OCI-M2 (cell line): ENCODE results near the gene LRRTM4.

Source experiments
- DNase-seq: peaks from one replicate; lab custom pipeline; 2025; ENCODE audit not compliant: unreplicated experiment; lab: John Stamatoyannopoulos, UW

LRRTM4 gene

DNA sequence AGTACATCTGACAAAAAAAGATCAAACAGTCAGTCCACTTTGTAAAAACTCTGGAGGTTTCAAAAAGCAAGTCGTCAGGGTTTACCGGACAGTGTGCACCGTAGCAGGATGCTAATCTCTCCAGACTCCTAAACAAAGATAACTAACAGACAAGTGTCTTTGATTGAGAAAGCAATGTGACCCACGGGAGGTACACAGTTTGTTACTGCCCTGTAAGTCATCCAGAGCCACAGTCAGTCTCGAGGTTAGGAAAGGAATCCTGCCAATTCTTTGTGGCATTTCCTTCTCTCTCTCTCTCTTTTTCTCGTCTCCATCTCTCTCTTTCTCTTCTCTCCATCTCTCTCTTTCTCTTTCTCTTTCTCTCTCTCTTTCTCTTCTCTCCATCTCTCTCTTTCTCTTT, 42.8 kb downstream of the LRRTM4 start:
- DNase-seq: no peak

DNA sequence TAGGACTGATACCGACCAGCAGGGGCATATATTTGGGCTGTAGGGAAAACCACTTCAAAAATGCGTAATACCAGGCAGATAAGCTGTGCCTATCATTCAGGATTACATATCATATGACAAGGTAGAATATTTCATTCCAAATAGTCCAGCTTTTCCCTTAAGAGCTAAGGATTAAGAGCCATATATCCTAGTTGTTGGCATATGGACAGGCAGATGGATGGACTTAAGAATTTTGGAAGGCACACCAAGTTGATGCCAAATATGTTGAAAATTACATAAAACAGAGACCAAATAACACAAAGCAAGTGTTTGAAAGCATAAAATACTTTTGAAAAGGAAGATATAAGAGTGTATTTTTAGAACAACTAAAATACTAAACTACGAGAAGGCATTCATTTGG, 52.1 kb downstream of the LRRTM4 start:
- no peak for DNase-seq

DNA sequence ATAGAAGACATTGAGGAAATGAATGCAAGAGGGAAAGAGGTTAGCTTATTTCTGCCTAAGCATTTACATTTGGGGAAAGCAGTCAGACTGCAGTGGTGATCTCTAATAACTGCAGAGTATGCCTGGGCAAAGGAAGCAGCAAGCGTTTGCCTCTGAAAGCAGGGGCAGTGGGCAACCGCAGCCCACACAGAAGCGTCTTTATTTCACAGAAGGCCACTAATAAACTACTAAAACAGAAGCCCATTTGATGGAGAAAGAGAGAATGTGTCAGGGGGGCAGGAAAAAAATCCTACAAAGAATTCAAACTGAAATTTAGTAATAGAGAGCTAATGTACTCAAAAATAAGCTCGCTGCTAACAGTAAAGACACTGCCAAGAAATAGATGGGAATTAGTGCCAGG, 53.1 kb downstream of the LRRTM4 start:
- DNase-seq: no peak

DNA sequence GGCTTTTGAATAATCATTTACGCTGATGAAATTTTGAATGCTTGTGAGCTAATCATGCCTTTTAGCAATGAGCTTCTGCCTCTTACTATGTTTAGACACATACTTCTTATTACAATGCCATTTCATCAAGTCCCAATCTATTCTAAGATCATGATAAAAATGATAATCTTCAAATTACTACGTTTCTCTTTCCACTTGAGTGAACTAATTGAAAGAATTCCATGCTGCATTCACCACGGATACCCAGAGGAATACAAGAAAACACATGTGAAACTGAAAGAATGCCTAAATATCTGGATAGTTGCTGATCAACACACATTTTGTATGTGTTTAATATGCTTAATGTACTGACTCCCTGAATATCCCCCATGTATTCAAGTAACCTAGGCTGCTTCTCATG, 62.3 kb downstream of the LRRTM4 start:
- no peak for DNase-seq

DNA sequence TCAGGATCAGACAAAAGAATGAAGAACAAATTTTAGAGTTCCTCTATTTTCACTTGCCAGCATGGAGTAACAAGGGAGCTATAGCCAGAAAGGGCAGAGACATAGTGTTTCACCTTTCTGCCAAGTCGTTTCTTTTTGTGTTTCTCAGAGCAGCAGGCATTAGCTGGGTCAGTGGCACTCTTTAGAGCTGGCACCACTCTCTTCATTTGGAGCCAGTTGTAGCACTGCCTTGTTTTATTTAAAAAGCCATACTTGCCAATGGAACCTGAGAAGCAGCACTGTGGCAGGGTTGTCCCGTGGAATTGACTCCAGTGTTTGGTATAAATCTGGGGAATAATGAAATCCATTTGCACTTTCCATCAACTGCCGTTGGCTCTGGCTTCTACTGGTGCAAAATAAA, 64.0 kb downstream of the LRRTM4 start:
- no peak for DNase-seq

DNA sequence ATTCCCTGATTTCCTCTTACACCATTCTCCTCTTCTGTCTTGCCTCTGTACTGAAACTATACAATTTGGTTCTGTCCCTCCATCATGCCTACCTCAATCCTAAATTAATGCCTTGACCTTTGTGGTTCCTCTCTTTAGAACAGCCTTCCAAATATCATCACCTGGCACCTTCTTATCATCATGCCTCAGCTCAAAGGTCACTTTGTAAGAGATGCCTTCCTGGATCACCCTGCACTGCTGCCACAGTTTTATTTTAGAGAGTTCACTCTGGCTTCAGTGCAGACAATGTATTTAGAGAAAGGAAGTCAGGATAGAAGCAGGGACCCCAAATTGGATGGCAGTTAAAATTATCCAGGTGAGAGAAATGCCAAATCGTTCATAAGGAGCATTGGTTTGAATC, 64.5 kb downstream of the LRRTM4 start:
- no peak for DNase-seq

DNA sequence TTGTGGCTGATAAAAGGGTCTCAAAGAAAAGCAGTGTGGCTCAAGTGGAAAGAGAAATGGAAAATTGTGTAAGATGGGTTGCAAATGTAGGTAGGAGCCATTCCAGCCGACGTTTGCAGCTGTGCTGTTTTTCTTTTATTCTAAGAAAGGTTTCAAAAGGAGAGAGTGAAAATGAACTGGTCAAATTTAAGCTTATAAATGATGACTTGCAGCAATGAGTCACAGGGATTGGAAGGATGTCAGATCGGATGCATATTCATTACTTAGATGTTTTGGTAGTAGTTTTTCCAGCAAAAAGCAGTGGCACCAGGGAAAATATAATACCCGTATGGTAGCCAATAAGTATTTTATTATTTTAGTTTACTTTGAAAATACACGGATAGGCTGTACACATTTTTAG, 79.1 kb downstream of the LRRTM4 start:
- DNase-seq: no peak

DNA sequence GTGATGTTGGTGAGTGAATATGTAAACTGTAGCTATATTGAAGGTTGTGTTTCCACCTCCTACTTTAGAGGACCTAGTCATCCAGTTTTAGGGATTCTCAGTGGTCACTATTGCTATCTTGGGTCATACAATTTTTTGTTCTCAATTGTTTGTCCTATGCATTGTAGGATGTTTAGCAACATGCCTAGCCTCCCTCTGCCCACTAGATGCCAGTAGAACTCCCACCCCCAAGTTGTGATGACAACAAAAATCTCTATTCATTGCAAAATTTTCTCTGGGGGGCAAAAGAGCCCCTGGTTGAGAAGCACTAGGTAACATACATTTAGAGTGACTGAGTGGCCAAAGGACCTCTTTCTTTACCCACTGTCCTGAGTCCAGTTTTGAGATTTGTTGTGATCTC, 87.3 kb downstream of the LRRTM4 start:
- DNase-seq: no peak

DNA sequence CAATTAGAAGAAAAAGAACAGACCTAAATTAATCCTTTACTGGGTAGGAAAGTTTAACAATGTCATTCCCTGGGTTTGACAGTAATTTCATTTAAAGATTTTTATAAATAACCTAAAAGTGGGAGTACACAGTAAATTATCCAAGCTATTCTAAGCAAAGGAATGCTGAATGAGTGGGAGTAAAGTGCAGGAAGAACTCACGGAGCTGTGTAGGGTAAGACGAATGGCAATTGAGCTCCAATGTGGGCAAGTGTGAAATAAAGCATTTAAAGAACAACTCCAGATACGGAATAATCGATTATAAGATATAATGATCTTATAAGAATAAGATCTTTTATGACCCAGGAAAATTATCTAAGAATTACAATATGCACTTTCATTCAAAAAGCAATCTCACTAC, 93.2 kb downstream of the LRRTM4 start:
- DNase-seq: no peak

DNA sequence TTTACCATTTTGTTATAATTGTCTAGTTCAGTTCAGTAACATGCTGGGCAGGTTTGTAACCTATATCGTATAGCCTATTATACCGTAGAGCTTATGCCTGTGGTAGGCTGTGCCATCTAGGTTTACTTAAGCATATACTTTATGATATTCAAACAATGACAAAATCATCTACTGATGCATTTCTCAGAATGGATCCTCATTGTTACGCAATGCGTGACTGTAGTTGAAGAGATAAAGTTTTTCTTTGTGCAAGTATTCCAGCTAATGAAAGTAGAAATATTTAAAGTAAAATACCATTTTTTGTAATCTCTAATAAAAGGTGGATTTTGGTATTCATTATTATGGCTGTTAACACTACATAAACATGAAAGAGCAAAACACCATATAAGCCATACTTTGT, 100.2 kb downstream of the LRRTM4 start:
- no peak for DNase-seq

DNA sequence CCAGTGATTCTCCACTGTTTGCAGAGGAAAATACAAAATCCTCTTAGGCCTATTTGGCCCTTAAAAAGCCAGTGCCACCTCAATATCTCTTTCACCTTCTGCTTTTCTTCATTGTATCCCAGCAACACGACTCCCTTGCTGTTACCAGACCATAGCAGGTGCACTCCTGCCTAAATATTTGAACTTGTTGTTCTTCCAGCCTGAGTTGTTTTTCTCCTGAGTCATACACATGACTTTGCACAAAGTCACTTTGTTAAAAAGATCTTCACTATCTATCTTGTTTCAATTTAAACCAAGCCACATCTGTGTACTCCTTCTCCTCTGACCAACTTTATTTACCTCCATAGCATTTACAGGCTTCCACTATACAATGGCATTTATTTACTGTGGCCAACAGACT, 103.6 kb downstream of the LRRTM4 start:
- no peak for DNase-seq

DNA sequence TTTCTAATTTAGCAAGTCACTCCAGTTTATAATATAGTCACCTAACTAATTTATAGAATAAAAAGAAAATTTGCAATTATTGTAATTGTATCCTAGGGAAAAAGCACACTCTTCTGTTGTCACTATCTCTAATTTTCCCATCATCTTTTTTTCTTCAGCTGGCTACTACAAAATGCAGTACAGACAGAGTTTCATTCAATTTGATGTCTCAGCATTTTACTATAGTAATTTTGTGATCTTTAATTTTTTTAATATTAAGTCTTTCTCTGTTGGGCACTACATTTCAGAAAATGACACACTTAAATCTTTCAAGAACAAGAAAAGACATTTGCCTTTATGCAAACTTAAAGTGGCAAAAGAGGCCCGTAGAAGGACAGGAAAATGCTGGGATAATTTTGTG, 118.0 kb downstream of the LRRTM4 start:
- DNase-seq: no peak

DNA sequence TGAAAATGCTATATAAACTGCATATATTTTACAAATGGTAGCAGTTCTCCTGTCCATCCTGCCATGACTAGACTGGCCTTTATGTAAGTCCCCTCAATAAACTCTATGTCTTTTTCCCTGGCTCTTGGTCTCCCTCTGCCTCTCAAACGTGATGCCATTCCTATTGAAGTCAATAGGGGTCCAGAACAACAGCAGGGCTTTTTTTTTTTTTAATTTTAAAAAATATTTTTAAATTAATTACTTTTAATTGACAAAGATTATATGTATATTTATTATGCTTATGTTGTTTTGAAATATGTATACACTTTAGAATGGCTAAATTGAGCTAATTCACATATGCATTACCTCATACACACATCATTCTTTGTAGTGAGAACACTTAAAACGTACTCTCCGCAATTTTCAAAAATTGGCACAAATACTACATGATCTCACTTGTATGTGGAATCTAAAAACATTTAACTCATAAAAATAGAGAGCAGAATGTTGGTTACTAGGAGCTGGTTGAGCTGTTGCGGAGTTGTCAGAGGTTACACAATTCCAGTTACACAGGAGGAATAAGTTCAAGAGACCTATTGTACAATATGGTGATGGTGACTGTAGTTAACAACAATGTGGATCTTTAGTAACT, 123.1 kb downstream of the LRRTM4 start:
- no peak for DNase-seq

DNA sequence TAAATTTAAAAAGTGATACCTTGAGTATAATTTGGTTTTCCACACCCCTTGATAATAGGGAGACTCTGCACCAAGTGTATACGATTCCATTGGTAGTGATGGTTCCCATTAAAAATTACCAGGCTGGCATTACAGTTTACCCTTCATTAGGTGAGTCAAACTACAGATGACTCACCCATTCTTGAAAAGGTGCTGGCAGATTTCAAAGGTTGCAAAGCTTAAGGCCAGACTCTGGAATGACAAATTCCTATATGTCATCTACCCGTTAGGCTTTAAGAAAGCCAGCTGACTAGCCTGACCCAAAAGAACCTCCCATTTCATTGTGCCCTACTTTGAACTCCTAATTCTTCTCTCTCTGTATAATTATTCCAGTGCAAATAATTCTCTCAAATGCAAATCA, 124.4 kb downstream of the LRRTM4 start:
- no peak for DNase-seq

DNA sequence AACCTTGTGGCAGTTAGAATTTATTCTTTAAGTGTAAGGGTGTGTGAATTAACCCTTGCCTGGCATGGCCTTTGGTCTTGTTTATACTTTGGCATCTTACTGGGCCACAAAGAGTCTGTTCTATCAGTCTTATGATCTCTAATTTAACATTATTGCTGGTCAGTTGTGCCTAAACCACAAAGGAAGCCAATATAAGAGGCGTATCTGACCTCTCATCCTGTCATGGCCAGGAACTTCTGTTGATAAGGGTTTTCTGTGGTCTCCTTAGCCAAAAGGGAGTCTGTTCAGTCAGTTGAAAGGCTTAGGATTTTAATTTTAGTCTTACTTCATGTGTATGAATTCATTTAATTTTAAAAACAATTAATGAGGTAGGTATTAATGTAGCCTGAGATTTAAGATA, 127.2 kb downstream of the LRRTM4 start:
- DNase-seq: no peak

DNA sequence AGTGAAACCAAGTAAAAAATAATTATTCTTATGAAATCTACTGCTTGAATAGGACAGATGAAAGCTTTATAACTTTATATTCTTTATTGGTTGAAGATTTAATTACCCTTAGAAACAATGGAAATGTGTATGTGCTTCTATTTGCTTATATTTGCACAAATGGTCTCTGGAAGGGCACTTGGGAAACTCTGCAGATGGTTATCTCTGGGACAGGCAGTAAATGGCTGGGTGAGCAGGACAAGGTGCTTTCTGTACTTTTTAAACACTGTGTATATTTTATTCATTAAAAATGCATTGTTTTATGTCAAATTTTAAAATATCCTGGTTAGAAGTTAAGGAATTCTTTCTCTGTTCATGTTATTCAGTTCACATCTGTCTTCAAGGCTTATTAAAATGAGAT, 131.1 kb downstream of the LRRTM4 start:
- no peak for DNase-seq

DNA sequence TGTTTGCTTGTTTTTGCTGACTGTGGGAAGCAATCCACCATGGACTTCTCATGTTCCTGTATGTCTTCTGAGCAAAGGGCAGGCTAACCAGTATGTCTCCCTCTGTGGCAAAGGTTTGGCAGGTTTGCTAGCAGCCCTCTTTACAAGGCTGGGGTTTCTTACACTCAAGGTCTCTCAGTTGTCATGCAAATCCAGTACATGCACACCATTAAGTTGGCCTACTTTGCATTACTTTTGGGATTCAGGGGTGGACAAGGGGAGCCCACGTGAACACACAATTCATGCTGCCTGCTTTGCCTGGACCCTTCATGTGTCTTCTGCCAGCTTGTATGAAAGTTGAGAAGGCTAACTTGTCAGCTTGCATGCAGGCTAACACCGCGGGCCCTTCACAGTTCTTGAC, 134.9 kb downstream of the LRRTM4 start:
- DNase-seq: no peak

DNA sequence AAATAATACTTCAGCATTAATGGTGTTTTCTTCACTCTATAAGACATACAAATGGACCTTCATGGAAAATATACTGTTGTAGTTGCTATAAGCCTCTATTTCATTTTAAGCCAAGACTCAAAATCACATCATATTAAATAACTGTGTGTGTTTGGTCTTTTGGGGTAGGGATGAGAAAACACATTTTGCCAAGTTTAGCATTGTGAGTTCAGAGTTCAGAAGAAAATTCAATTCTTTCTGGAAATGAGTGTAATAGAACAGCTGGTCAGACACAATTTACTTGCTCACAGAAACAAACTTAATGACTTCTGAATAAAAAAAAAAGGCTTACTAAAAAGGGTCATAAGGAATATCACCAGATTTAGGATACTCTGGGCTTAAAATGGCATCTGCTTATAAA, 149.5 kb downstream of the LRRTM4 start:
- DNase-seq: no peak

DNA sequence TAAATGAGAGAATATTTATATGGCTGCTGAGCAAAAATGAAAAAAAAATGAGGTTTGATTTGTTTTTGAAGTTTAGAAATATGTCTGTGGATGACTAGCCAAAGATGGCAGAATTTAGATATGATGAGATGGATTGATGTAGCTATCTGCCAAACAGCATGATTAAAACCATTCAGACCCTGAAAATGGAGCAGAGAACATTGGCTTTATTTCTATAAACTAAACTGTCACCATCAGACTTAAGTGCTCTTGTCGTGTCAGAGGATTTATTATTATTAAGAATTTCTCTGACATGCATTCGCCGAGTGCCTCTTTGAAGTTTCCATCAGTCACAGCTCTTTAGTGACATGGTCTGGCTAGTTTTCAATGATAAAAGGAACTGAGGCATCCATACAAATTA, 151.7 kb downstream of the LRRTM4 start:
- no peak for DNase-seq

DNA sequence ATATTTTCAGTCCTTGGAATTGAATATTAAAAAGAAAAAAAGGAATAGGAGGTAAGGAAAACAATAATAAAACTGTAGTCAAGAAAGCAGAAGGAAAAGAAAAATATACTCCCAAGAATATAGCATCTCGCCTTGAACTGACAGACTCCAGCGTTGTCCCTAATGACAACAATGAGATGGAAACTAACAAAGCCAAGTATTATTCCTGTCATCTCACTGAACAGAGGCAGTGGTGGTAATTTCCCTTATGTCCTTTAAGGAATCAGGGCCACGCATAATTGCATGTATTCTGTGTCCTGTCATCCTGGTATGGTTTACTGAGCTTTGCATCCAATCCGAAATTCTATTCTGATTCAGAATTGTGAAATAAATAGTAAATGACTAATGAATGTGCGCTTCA, 158.9 kb downstream of the LRRTM4 start:
- no peak for DNase-seq

DNA sequence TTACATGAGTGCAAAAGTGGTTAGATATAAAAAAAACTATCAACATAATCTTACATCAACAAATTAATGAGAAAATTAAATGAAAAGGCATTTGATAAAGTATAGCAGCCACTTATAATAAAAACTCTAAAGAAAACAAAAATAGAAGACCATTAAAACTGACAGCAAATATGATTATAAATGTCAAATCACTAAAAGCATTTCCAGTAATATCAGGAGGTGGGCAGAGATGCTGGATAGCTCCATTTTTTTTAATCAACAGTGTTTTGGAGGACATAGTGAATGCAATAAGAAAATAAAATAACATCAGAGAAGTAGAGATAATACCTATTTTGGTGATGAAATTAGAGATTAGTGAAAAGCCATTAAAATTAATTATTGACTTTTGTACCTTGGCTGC, 173.4 kb downstream of the LRRTM4 start:
- DNase-seq: no peak

DNA sequence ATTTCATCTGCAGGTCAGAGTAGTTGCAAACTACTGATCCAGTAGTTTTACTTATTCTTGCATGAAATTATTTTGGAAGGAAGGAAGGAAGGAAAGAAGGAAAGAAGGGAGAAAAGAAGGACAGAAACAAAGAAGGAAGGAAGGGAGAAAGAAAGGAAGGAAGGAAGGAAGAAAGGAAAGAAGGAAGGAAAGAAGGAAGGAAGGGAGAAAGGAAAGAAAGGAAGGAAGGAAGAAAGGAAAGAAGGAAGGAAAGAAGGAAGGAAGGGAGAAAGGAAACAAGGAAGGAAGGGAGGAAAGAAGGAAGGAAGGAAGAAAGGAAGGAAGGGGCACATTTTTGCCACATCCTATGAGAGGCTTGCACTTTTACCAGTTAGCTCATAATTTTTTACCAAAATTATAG, 186.2 kb downstream of the LRRTM4 start:
- DNase-seq: no peak

DNA sequence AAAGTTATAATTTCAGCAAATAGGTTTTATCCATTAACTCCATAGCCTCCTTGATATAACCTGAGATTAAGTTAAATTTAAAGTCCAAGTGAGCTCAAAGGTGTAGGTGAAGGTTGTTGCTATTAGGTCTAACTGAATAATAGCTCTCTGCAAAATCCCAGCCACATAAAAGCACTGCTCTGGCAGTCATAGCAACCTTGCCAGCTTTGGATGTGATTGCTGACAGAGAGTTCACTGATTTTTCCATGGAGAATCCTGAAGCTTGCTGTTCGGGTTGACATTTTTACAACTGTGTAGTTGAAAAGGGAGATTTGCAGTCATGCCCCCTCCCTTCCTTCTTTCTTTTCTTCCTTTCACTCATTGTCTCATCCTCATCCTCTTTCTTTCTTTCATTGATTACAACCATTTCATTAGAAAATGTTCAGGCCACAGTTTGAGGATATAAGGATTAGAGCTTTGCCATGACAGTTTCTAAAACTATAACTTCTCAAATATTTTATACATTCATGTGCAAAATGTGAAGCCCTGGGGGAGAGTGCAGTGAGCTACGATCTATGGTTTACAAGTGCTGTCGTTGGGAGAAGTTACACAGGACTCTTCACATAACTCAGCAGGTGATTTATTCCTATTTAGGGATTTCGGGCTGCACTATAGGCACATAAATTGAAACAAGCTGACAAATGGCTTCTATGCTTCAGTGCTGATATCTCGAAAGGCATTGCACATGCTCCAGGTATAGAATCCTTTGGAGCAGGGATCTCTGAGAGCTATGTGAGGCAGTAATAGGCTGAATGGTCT, 193.8 kb downstream of the LRRTM4 start:
- no peak for DNase-seq
